ENCODE results near the gene INSL6. TPM values are rescaled to one million over a fixed set of nuclear protein-coding genes. Genes with fewer than 3 reads are reported as not detected.

Gene INSL6, protein sequence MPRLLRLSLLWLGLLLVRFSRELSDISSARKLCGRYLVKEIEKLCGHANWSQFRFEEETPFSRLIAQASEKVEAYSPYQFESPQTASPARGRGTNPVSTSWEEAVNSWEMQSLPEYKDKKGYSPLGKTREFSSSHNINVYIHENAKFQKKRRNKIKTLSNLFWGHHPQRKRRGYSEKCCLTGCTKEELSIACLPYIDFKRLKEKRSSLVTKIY
- total RNA-seq = not detected
- long read RNA-seq, partial matches to known transcripts = 0 of 3 reads
- long read RNA-seq, other reads (novel, unspliced or antisense) = 3 of 3 reads

DNA sequence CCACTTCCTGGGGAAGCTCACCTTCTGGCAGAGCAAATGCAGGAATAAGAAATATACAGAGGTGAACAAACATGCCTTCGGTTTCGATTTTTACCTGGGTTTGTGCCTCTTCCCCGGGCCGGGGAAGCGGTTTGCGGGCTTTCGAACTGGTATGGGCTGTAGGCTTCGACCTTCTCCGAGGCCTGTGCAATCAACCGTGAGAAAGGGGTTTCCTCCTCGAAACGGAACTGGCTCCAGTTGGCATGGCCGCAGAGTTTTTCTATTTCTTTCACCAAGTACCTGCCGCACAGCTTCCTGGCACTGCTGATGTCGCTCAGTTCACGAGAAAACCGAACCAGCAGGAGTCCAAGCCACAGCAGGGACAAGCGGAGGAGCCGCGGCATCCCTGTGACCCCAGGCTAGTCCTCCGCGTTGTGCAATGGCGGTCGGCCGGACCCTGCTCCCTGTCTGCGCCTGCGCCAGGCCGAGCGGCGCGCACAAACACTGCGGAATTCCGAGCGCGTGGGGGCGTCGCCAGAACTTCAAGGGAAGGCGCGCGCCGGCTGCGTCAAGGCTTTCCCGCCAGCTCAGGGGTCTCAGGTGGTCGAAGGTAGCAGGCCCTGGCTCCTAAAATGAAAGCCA, at the start of gene INSL6:
INSL6 (minus strand) TSS at position 420 of the 621 bp plus-strand sequence; CDS start at position 383, 37 bp downstream.
- intact Hi-C loops (cut with DNase I) = loop anchor here (10.0 kb wide), 1 partner anchor 409 kb away; no protein-coding TSS in a partner anchor
- peak; percentile 20 for ATAC-seq
- Histone ChIP-seq H3K27ac (no peak within 1 kb of the TSS), H3K36me3 (no peaks in the 10 kb centered on the region), H3K4me1 (no peaks in the 10 kb centered on the region), H3K27me3 (no peaks in the 10 kb centered on the region), H3K9me3 (no peaks in the 10 kb centered on the region), H3K4me3 (no peak within 1 kb of the TSS)
- TF ChIP-seq, protein P1, sequence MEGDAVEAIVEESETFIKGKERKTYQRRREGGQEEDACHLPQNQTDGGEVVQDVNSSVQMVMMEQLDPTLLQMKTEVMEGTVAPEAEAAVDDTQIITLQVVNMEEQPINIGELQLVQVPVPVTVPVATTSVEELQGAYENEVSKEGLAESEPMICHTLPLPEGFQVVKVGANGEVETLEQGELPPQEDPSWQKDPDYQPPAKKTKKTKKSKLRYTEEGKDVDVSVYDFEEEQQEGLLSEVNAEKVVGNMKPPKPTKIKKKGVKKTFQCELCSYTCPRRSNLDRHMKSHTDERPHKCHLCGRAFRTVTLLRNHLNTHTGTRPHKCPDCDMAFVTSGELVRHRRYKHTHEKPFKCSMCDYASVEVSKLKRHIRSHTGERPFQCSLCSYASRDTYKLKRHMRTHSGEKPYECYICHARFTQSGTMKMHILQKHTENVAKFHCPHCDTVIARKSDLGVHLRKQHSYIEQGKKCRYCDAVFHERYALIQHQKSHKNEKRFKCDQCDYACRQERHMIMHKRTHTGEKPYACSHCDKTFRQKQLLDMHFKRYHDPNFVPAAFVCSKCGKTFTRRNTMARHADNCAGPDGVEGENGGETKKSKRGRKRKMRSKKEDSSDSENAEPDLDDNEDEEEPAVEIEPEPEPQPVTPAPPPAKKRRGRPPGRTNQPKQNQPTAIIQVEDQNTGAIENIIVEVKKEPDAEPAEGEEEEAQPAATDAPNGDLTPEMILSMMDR (IDR thresholded peaks at IDR 0.05) = no peak
- no peak for DNase-seq

DNA sequence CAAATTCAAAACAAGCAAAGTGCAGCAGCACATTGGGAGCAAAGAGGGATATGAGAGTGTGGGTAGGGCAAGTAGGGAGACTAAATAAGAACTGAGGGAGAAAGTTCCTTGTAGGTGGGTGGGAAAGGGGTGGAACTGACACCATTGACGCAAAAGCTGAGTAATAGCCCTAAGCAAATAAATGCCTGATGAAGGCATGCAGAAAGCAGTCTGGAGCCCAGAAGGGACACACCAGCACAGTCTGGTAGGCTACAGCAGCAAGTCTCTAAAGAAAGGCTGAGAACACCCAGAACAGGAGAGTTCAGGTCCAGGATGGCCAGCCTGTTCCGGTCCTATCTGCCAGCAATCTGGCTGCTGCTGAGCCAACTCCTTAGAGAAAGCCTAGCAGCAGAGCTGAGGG, 45.8 kb upstream of the INSL6 start, which contains the start of gene INSL4:
INSL4 (plus strand) TSS at position 208 of the 400 bp plus-strand sequence; CDS start at position 313, 105 bp downstream.
- H3K4me3 ChIP-seq = no peak within 1 kb of the TSS
- no peaks in the 10 kb centered on the region for H3K4me1 ChIP-seq
- DNase-seq (no peak), ATAC-seq (no peak)
- H3K27ac ChIP-seq = no peak within 1 kb of the TSS
- H3K27me3 ChIP-seq = no peaks in the 10 kb centered on the region
- TF ChIP-seq, protein P1 (IDR thresholded peaks at IDR 0.05) = no peak
- no peaks in the 10 kb centered on the region for H3K9me3 ChIP-seq
- no peaks in the 10 kb centered on the region for H3K36me3 ChIP-seq
- intact Hi-C loops (cut with DNase I) = no loop called here

DNA sequence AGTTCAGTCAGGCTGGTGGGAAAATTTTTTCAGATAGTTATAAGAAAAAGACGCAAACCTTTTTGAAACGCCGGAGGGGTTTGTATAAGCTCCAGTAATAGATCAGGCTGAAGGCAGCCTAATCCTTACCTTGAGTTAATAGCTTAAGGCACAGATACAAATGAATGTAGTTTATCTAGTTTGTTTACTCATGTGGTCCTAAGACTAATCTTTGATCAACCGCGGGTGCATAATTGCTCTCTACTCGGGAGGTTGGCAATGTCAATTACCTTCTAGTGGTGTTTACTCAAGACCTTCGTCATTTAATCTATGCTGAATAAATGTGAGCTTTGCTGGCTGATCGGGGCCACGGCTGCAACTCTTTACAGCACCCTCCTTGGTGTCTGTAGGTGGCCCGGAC, 45.1 kb upstream of the INSL6 start:
- no peaks in the 10 kb centered on the region for H3K4me1 ChIP-seq
- no peak overlapping the region for H3K4me3 ChIP-seq
- ATAC-seq (no peak), DNase-seq (no peak)
- TF ChIP-seq, protein P1 (IDR thresholded peaks at IDR 0.05) = no peak
- intact Hi-C loops (cut with DNase I) = no loop called here
- no peaks in the 10 kb centered on the region for H3K9me3 ChIP-seq
- no peaks in the 10 kb centered on the region for H3K27me3 ChIP-seq
- no peaks in the 10 kb centered on the region for H3K36me3 ChIP-seq
- H3K27ac ChIP-seq = no peak overlapping the region

DNA sequence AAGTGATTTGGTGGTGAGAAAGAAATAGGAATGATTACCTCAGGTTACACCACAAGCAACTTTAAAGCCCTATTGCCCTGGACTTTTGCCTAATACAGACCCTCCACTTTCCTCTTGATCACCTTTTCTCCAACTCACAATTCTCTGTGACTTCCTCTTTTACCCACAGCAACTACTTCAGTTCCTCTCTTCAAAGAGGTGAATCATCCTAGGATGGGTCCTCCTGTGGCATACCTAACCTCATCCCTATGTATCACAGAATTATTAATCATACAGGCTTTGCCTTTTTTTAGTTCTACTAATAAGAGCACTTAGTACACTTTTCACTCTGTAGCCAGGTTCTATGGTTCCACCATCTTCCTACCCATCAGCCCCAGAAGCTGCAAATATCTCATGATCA, 19.6 kb upstream of the INSL6 start:
- Histone ChIP-seq H3K27ac (no peak overlapping the region), H3K36me3 (no peaks in the 10 kb centered on the region), H3K9me3 (no peaks in the 10 kb centered on the region), H3K27me3 (no peaks in the 10 kb centered on the region), H3K4me1 (no peaks in the 10 kb centered on the region), H3K4me3 (no peak overlapping the region)
- ATAC-seq = no peak
- TF ChIP-seq, protein P1 (IDR thresholded peaks at IDR 0.05) = no peak
- DNase-seq = no peak
- intact Hi-C loops (cut with DNase I) = no loop called here

DNA sequence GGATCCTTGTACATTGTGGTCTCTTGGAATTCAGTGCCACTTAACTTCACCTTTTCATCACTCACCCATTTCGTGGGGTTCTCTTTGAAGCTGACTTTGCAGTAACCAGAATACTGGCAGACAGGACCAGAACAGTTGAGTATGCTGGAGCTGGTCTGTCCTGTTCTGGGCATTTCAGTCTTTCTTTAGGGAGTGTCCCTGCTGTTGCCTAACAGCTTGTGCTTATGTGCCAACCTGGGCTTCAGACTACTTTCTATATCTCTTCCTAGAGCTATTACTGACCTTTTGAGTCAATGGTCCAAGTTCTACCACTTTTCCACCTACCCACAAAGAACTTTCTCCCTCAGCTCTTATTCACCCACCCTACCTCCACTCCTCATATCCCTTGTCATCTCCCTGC, 10.0 kb upstream of the INSL6 start:
- Histone ChIP-seq H3K4me3 (no peak overlapping the region), H3K36me3 (no peaks in the 10 kb centered on the region), H3K9me3 (no peaks in the 10 kb centered on the region), H3K4me1 (no peaks in the 10 kb centered on the region), H3K27me3 (no peaks in the 10 kb centered on the region), H3K27ac (no peak overlapping the region)
- DNase-seq (no peak), ATAC-seq (peak; percentile 59)
- intact Hi-C loops (cut with DNase I) = no loop called here
- TF ChIP-seq, protein P1 (IDR thresholded peaks at IDR 0.05) = no peak

Measured in upper lobe of right lung (tissue), 1 donor.